Activated CD8-positive, alpha-beta memory T cell treated with anti-CD3 and anti-CD28 coated beads for 4 hours (primary cell): ENCODE data around the gene MROH2A.
"Not testable (repeated sequence)": the region's sequence is repeated elsewhere in the genome, so short reads cannot be mapped to it uniquely, and the experiment has no call there.

Source experiments
- DNase-seq, 2 donors: peaks; one replicate each; pipeline ENCODE4 v3.0.0-alpha.2; 2020; ENCODE audit warnings: low read depth in 2 of 2

MROH2A gene

GRCh38 chr2:233856184-233856583, 78.1 kb downstream of the MROH2A start:
- no peak for DNase-seq

GRCh38 chr2:233857511-233858141, 79.5 kb downstream of the MROH2A start:
- DNase-seq, result peak; percentile 11 to 20

GRCh38 chr2:233858331-233858730, 80.2 kb downstream of the MROH2A start:
- no peak for DNase-seq

- DNase-seq, result no peak
Observed at GRCh38 chr2:233862261-233862768, 84.2 kb downstream of the MROH2A start.

GRCh38 chr2:233865838-233866237, 87.7 kb downstream of the MROH2A start:
- DNase-seq, result no peak

GRCh38 chr2:233866479-233866878, 88.3 kb downstream of the MROH2A start:
- DNase-seq, result no peak

GRCh38 chr2:233867993-233868532, 89.9 kb downstream of the MROH2A start, which contains the start of gene MSL3B:
MSL3B (minus strand) TSS chr2:233868386.
- peak; percentile 14 to 18 for DNase-seq

GRCh38 chr2:233871432-233871831, 93.3 kb downstream of the MROH2A start:
- DNase-seq, result no peak

GRCh38 chr2:233872125-233872524, 94.0 kb downstream of the MROH2A start:
- DNase-seq, result not testable (repeated sequence)

GRCh38 chr2:233882353-233882752, 104.2 kb downstream of the MROH2A start:
- no peak for DNase-seq
